ENCODE data around the gene VIPR1. TPM values are rescaled to one million over a fixed set of nuclear protein-coding genes. Genes with fewer than 3 reads are reported as not detected.
A peak's percentile ranks its signal among the peaks of the same experiment; 100 is the strongest.

VIPR1 gene
- total and polyA plus RNA-seq, 2 donors from 2014 or later: 4.9 to 5.3 TPM

GRCh38 chr3:42513521-42513920, 11.1 kb downstream of the VIPR1 start:
- H3K27ac ChIP-seq (ENCODE audit: low read depth in 2 of 2, low read length in 2 of 2): no peak overlapping the region
- no peaks in the 10 kb centered on the region for H3K4me1 ChIP-seq (ENCODE audit: control insufficient read depth in 2 of 3, insufficient read depth in 2 of 3, low read depth in 1 of 3, low read length in 3 of 3)
- DNase-seq (peak in 1 of 5 donors; percentile 60), FAIRE-seq (no peak)
- intact Hi-C loops (cut with DNase I): no loop called here
- H3K9me3 ChIP-seq (ENCODE audit: control insufficient read depth in 2 of 3, insufficient read depth in 1 of 3, low read length in 3 of 3): no peaks in the 10 kb centered on the region
- no peak overlapping the region for H3K4me3 ChIP-seq (ENCODE audit: low read length in 3 of 3)
- no peak for TF ChIP-seq CTCF (IDR thresholded peaks at IDR 0.05; ENCODE audit: borderline replicate concordance, extremely low read depth, insufficient read depth)
- no peaks in the 10 kb centered on the region for H3K27me3 ChIP-seq (ENCODE audit: control insufficient read depth, insufficient read depth, low read length)
- H3K9ac ChIP-seq (ENCODE audit: low read length in 3 of 3): no peak overlapping the region
- no peaks in the 10 kb centered on the region for H3K36me3 ChIP-seq (ENCODE audit: control insufficient read depth in 2 of 3, insufficient read depth in 3 of 3, low read length in 3 of 3)

GRCh38 chr3:42514876-42515275, 12.4 kb downstream of the VIPR1 start:
- no peaks in the 10 kb centered on the region for H3K9me3 ChIP-seq (ENCODE audit: control insufficient read depth in 2 of 3, insufficient read depth in 1 of 3, low read length in 3 of 3)
- H3K27ac ChIP-seq (ENCODE audit: low read depth in 2 of 2, low read length in 2 of 2): no peak overlapping the region
- TF ChIP-seq CTCF (IDR thresholded peaks at IDR 0.05; ENCODE audit: borderline replicate concordance, extremely low read depth, insufficient read depth): no peak
- H3K4me3 ChIP-seq (ENCODE audit: low read length in 3 of 3): no peak overlapping the region
- intact Hi-C loops (cut with DNase I): no loop called here
- no peak overlapping the region for H3K9ac ChIP-seq (ENCODE audit: low read length in 3 of 3)
- no peak for FAIRE-seq
- DNase-seq: no peak
- no peaks in the 10 kb centered on the region for H3K4me1 ChIP-seq (ENCODE audit: control insufficient read depth in 2 of 3, insufficient read depth in 2 of 3, low read depth in 1 of 3, low read length in 3 of 3)
- H3K27me3 ChIP-seq (ENCODE audit: control insufficient read depth, insufficient read depth, low read length): no peaks in the 10 kb centered on the region
- no peaks in the 10 kb centered on the region for H3K36me3 ChIP-seq (ENCODE audit: control insufficient read depth in 2 of 3, insufficient read depth in 3 of 3, low read length in 3 of 3)

GRCh38 chr3:42515391-42515916, 13.0 kb downstream of the VIPR1 start:
- H3K4me3 ChIP-seq (ENCODE audit: low read length in 3 of 3): no peak overlapping the region
- FAIRE-seq (no peak), DNase-seq (no peak)
- TF ChIP-seq CTCF (IDR thresholded peaks at IDR 0.05; ENCODE audit: borderline replicate concordance, extremely low read depth, insufficient read depth): no peak
- no peaks in the 10 kb centered on the region for H3K9me3 ChIP-seq (ENCODE audit: control insufficient read depth in 2 of 3, insufficient read depth in 1 of 3, low read length in 3 of 3)
- H3K9ac ChIP-seq (ENCODE audit: low read length in 3 of 3): no peak overlapping the region
- no peak overlapping the region for H3K27ac ChIP-seq (ENCODE audit: low read depth in 2 of 2, low read length in 2 of 2)
- intact Hi-C loops (cut with DNase I): no loop called here
- H3K4me1 ChIP-seq (ENCODE audit: control insufficient read depth in 2 of 3, insufficient read depth in 2 of 3, low read depth in 1 of 3, low read length in 3 of 3): no peaks in the 10 kb centered on the region
- H3K27me3 ChIP-seq (ENCODE audit: control insufficient read depth, insufficient read depth, low read length): no peaks in the 10 kb centered on the region
- H3K36me3 ChIP-seq (ENCODE audit: control insufficient read depth in 2 of 3, insufficient read depth in 3 of 3, low read length in 3 of 3): no peaks in the 10 kb centered on the region

GRCh38 chr3:42515976-42516375, 13.5 kb downstream of the VIPR1 start:
- no peaks in the 10 kb centered on the region for H3K4me1 ChIP-seq (ENCODE audit: control insufficient read depth in 2 of 3, insufficient read depth in 2 of 3, low read depth in 1 of 3, low read length in 3 of 3)
- H3K9ac ChIP-seq (ENCODE audit: low read length in 3 of 3): no peak overlapping the region
- no peaks in the 10 kb centered on the region for H3K36me3 ChIP-seq (ENCODE audit: control insufficient read depth in 2 of 3, insufficient read depth in 3 of 3, low read length in 3 of 3)
- intact Hi-C loops (cut with DNase I): no loop called here
- peak in 1 of 5 donors; percentile 16 for DNase-seq
- H3K9me3 ChIP-seq (ENCODE audit: control insufficient read depth in 2 of 3, insufficient read depth in 1 of 3, low read length in 3 of 3): no peaks in the 10 kb centered on the region
- H3K27ac ChIP-seq (ENCODE audit: low read depth in 2 of 2, low read length in 2 of 2): no peak overlapping the region
- TF ChIP-seq CTCF (IDR thresholded peaks at IDR 0.05; ENCODE audit: borderline replicate concordance, extremely low read depth, insufficient read depth): no peak
- FAIRE-seq: no peak
- no peaks in the 10 kb centered on the region for H3K27me3 ChIP-seq (ENCODE audit: control insufficient read depth, insufficient read depth, low read length)
- no peak overlapping the region for H3K4me3 ChIP-seq (ENCODE audit: low read length in 3 of 3)

All from kidney (tissue), 14 donors.